MM.1S (cell line): ENCODE results near the gene S100B.

Source experiments
- DNase-seq: peaks from one replicate; pipeline ENCODE4 v3.0.0-alpha.2; 2015
- H2AFZ ChIP-seq: fragments of 300-600 bp; sonication (generic); 2 replicates; pipeline ENCODE4 v1.6.0; 2016; ENCODE audit warnings: antibody characterized with exemption, low read length
- H3F3A ChIP-seq: fragments of 300-600 bp; sonication (generic); 2 replicates; pipeline ENCODE4 v1.6.1; 2016; ENCODE audit warnings: mild to moderate bottlenecking, antibody characterized with exemption, low read length, moderate library complexity, mixed read lengths; ENCODE audit not compliant: insufficient read depth
- H3K27ac ChIP-seq: fragments of 300-600 bp; sonication (generic); 2 replicates; pipeline ENCODE4 v1.5.1; 2016; ENCODE audit warnings: mild to moderate bottlenecking, low read length
- H3K27me3 ChIP-seq: fragments of 300-600 bp; sonication (generic); replicated peaks from 2 replicates; pipeline ENCODE4 v1.6.0; 2016; ENCODE audit warnings: low read length; ENCODE audit not compliant: insufficient read depth
- H3K36me3 ChIP-seq: fragments of 300-600 bp; sonication (generic); replicated peaks from 2 replicates; pipeline ENCODE4 v1.6.1; 2016; ENCODE audit warnings: mild to moderate bottlenecking, low read length, mixed read lengths; ENCODE audit not compliant: insufficient read depth
- H3K4me1 ChIP-seq: fragments of 300-600 bp; sonication (generic); 2 replicates; pipeline ENCODE4 v1.6.1; 2016; ENCODE audit warnings: low read length, mixed read lengths
- H3K4me2 ChIP-seq: fragments of 300-600 bp; sonication (generic); 2 replicates; pipeline ENCODE4 v1.6.0; 2016; ENCODE audit warnings: low read depth, low read length
- H3K4me3 ChIP-seq: fragments of 300-600 bp; sonication (generic); 2 replicates; pipeline ENCODE4 v1.5.1; 2016; ENCODE audit warnings: low read length, mixed read lengths
- H3K79me2 ChIP-seq: fragments of 300-600 bp; sonication (generic); 2 replicates; pipeline ENCODE4 v1.6.1; 2016; ENCODE audit warnings: mixed run types, low read length, mixed read lengths
- H3K9ac ChIP-seq: fragments of 300-600 bp; sonication (generic); 2 replicates; pipeline ENCODE4 v1.6.1; 2016; ENCODE audit warnings: low read length, mixed read lengths
- H3K9me2 ChIP-seq: fragments of 300-600 bp; sonication (generic); replicated peaks from 2 replicates; pipeline ENCODE4 v1.6.1; 2016; ENCODE audit warnings: mild to moderate bottlenecking, low read length, mixed read lengths; ENCODE audit not compliant: insufficient read depth
- H3K9me3 ChIP-seq: fragments of 300-600 bp; sonication (generic); replicated peaks from 2 replicates; pipeline ENCODE4 v1.6.1; 2016; ENCODE audit warnings: mild to moderate bottlenecking, low read length, mixed read lengths; ENCODE audit not compliant: insufficient read depth
- H4K20me1 ChIP-seq: fragments of 300-600 bp; sonication (generic); 2 replicates; pipeline ENCODE4 v1.6.1; 2016; ENCODE audit warnings: mild to moderate bottlenecking, low read length, moderate library complexity, mixed read lengths; ENCODE audit not compliant: insufficient read depth
- CTCF ChIP-seq: fragments of 300-600 bp; sonication (generic); IDR thresholded peaks from 2 replicates; pipeline ENCODE4 v1.5.1; 2016; ENCODE audit warnings: antibody characterized with exemption, low read length, mixed read lengths
- EZH2 ChIP-seq: fragments of 300-600 bp; sonication (generic); optimal IDR thresholded peaks from 2 replicates; pipeline ENCODE3; 2017; ENCODE audit warnings: low read depth, mild to moderate bottlenecking, antibody characterized with exemption, low read length, mixed read lengths
- EZH2phosphoT487 ChIP-seq: fragments of 300-600 bp; sonication (generic); IDR thresholded peaks from 2 replicates; pipeline ENCODE4 v1.6.1; 2018; ENCODE audit warnings: antibody characterized with exemption, low read length

Gene S100B

GRCh38 chr21:46552274-46552673, 52.6 kb downstream of the S100B start:
- H3K27ac ChIP-seq, result no peak overlapping the region
- H3K27me3 ChIP-seq, result no peaks in the 10 kb centered on the region
- no peak for DNase-seq
- H2AFZ ChIP-seq, result no peak overlapping the region
- H4K20me1 ChIP-seq, result no peaks in the 10 kb centered on the region
- no peak overlapping the region for H3K9ac ChIP-seq
- H3K4me2 ChIP-seq, result no peak overlapping the region
- H3K9me3 ChIP-seq, result no peaks in the 10 kb centered on the region
- no peaks in the 10 kb centered on the region for H3K9me2 ChIP-seq
- no peak overlapping the region for H3K4me3 ChIP-seq
- no peak for TF ChIP-seq CTCF
- no peak for TF ChIP-seq EZH2
- TF ChIP-seq EZH2phosphoT487, result no peak
- H3F3A ChIP-seq, result no peaks in the 10 kb centered on the region
- H3K79me2 ChIP-seq, result no peaks in the 10 kb centered on the region
- H3K4me1 ChIP-seq, result no peaks in the 10 kb centered on the region
- H3K36me3 ChIP-seq, result no peaks in the 10 kb centered on the region

- no peaks in the 10 kb centered on the region for H3K9me2 ChIP-seq
- no peak overlapping the region for H3K27ac ChIP-seq
- H3K27me3 ChIP-seq, result no peaks in the 10 kb centered on the region
- H4K20me1 ChIP-seq, result no peaks in the 10 kb centered on the region
- no peaks in the 10 kb centered on the region for H3K9me3 ChIP-seq
- no peak overlapping the region for H3K9ac ChIP-seq
- H3K4me1 ChIP-seq, result no peaks in the 10 kb centered on the region
- no peak overlapping the region for H2AFZ ChIP-seq
- H3F3A ChIP-seq, result no peaks in the 10 kb centered on the region
- no peaks in the 10 kb centered on the region for H3K36me3 ChIP-seq
- DNase-seq, result no peak
- no peaks in the 10 kb centered on the region for H3K79me2 ChIP-seq
- no peak overlapping the region for H3K4me3 ChIP-seq
- H3K4me2 ChIP-seq, result no peak overlapping the region
- TF ChIP-seq CTCF (no peak), EZH2 (no peak), EZH2phosphoT487 (no peak)
Observed at GRCh38 chr21:46551636-46552241, 53.1 kb downstream of the S100B start.

- H3K4me2 ChIP-seq, result no peak overlapping the region
Observed at GRCh38 chr21:46550116-46550941, 54.6 kb downstream of the S100B start.

More at GRCh38 chr21:46550116-46550941, 54.6 kb downstream of the S100B start:
- no peaks in the 10 kb centered on the region for H3K9me2 ChIP-seq
- H3K9ac ChIP-seq, result no peak overlapping the region
- H3K36me3 ChIP-seq, result no peaks in the 10 kb centered on the region
- no peaks in the 10 kb centered on the region for H3K27me3 ChIP-seq
- H3F3A ChIP-seq, result no peaks in the 10 kb centered on the region
- no peaks in the 10 kb centered on the region for H3K79me2 ChIP-seq
- no peaks in the 10 kb centered on the region for H4K20me1 ChIP-seq
- H3K27ac ChIP-seq, result no peak overlapping the region
- no peaks in the 10 kb centered on the region for H3K4me1 ChIP-seq
- no peak overlapping the region for H3K4me3 ChIP-seq
- no peak overlapping the region for H2AFZ ChIP-seq
- no peaks in the 10 kb centered on the region for H3K9me3 ChIP-seq
- TF ChIP-seq EZH2phosphoT487 (no peak), EZH2 (no peak), CTCF (no peak)
- no peak for DNase-seq
